ENCODE measurements around the gene TMEM132D.

TMEM132D gene

DNA sequence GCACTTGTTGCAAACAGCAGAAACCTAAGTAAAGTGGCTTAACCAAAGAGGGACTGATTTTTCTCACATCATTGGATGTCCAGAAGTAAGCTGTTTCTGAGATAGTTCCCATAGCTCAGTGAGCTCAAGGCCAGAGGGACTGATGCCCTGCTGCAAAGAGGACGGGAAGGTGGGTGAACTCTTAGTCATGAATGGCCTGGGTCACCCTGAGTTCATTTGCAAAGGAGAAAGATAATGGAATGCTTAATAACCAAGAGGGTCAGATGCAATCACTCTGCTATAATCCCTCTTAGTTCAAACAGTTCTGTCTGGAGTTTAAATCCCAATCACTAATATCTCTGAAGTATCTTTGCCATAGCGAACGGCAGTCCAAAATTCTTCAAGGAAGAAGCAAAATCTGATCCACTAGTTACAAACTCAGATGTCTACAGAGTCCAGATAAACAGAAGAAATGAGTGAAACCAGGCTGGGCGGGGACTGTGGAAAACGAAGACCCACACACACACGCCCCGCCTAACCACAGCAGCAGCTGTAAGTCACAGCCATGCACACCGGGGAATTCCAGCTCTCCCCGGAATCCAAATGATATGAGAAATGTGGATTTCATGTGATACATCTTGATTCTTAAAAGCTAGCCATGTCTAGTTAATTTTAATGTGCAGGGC, 289.5 kb downstream of the TMEM132D start:
- POLR2A ChIA-PET (ENCODE audit: low non-redundant PET): no interaction called here
- no peak overlapping the region for H3K27ac ChIP-seq
- DNase-seq (ENCODE audit: low spot score): no peak
- CTCF ChIA-PET: no interaction called here
- TF ChIP-seq, protein P1, sequence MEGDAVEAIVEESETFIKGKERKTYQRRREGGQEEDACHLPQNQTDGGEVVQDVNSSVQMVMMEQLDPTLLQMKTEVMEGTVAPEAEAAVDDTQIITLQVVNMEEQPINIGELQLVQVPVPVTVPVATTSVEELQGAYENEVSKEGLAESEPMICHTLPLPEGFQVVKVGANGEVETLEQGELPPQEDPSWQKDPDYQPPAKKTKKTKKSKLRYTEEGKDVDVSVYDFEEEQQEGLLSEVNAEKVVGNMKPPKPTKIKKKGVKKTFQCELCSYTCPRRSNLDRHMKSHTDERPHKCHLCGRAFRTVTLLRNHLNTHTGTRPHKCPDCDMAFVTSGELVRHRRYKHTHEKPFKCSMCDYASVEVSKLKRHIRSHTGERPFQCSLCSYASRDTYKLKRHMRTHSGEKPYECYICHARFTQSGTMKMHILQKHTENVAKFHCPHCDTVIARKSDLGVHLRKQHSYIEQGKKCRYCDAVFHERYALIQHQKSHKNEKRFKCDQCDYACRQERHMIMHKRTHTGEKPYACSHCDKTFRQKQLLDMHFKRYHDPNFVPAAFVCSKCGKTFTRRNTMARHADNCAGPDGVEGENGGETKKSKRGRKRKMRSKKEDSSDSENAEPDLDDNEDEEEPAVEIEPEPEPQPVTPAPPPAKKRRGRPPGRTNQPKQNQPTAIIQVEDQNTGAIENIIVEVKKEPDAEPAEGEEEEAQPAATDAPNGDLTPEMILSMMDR (conservative IDR thresholded peaks at IDR 0.05; ENCODE audit: low read depth): no peak

DNA sequence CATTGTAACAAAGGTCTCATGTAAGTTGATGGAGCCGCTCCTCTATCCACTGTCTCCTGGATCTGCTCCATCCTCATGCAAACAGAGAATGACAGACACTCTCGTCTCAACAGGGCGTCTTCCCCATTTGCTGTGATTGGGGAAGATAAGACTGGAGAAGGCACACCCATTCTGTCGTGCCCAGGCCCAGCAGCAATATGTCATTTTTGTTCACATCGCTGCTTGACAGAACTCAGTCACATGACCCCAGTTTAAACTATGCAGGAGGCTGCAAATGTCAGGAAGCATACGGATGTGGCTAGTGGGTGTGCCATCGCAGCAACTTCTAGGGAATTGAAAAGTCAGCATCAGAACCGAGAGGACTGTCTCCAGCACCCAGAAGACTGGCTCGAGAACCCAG, 290.5 kb downstream of the TMEM132D start:
- H3K27ac ChIP-seq: no peak overlapping the region
- TF ChIP-seq, protein P1 (conservative IDR thresholded peaks at IDR 0.05; ENCODE audit: low read depth): no peak
- POLR2A ChIA-PET (ENCODE audit: low non-redundant PET): no interaction called here
- CTCF ChIA-PET: no interaction called here
- no peak for DNase-seq (ENCODE audit: low spot score)

DNA sequence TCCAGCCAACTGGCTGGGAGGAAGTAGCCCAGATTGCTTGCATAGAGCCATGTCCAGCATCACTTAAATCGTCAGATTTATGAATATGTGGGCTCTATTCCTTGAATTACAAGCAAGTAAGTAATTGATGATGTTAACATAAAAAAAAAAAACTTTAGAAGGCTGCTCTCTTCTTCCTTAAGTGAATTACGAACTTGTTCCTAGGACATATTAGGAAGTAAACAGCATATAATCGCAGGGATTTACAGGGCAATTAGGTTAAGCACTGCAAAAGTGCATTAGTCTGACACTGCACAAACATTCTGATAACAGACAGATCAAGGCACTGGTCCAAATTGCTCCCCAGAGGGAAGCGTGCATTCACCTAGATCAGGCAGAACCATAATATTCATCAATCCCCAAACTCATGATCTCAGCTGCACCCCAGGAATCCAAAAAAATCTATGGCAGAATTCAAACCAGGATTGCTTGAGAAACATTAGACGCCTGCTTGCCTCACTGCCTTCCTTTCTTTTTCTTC, 293.2 kb downstream of the TMEM132D start:
- no peak for DNase-seq (ENCODE audit: low spot score)
- H3K27ac ChIP-seq: no peak overlapping the region
- TF ChIP-seq, protein P1 (conservative IDR thresholded peaks at IDR 0.05; ENCODE audit: low read depth): no peak
- POLR2A ChIA-PET (ENCODE audit: low non-redundant PET): no interaction called here
- CTCF ChIA-PET: no interaction called here

DNA sequence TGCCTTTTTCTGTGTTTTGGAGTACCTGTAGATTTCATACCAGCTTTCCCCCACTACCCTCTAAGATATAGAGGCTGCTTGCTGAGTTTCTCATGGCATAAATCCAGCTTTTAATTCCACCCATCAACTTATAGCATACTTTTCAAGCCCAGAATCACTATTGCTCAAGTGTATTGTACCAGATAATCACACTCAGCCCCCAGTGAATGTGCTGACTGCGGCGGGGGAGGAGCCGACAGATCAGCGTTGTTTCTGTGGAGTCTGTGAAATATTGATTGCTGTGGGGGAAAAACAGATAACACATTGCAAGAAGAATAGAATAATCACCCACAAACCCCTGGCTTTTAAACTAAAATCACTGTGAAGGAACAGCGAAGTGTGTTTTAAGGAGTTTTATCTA, 296.1 kb downstream of the TMEM132D start:
- TF ChIP-seq, protein P1 (conservative IDR thresholded peaks at IDR 0.05; ENCODE audit: low read depth): no peak
- CTCF ChIA-PET: no interaction called here

DNA sequence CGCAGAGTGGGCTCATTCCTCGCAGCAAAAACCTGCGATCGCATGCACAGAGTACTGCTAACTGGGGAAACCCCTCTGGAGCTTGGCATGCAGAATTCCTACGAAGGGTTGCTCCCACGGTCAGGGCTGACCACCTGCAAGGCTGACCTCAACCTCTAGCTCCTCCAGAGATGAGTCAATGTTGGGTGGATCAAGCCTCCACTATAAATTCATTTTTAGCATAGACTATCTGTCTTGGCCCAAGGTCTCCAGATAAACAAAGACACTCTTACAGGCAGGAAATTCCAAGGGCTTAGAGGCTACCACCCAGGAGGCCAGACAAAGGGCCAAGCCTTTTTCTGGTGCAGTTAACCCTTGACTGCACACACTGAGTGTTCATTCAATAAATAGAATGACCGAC, 296.5 kb downstream of the TMEM132D start:
- TF ChIP-seq, protein P1 (conservative IDR thresholded peaks at IDR 0.05; ENCODE audit: low read depth): no peak
- no peak for DNase-seq (ENCODE audit: low spot score)
- POLR2A ChIA-PET (ENCODE audit: low non-redundant PET): no interaction called here
- H3K27ac ChIP-seq: no peak overlapping the region
- CTCF ChIA-PET: no interaction called here

More for the DNA sequence above, 296.1 kb downstream of the TMEM132D start:
- H3K27ac ChIP-seq: no peak overlapping the region
- POLR2A ChIA-PET (ENCODE audit: low non-redundant PET): no interaction called here
- no peak for DNase-seq (ENCODE audit: low spot score)

DNA sequence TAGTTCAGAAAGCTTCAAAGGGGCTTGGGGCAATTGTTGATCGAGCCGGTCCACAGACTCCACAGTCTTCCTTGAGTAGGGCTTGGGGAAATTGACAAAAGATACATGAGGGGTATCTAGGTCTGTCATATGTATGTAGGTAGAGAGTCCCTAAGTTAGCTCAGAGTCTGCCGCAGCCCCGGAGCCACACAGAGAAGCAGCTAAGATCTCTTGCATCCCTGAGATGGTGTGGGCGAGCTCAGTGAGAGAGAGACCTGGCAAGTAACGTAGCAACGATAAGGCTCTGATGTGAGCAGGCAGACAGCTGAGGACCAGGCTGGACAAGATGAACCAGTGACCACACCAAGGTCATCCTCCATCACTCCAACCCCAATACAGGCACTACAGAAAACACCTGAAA, 297.6 kb downstream of the TMEM132D start:
- TF ChIP-seq, protein P1 (conservative IDR thresholded peaks at IDR 0.05; ENCODE audit: low read depth): no peak
- DNase-seq (ENCODE audit: low spot score): no peak
- no peak overlapping the region for H3K27ac ChIP-seq
- CTCF ChIA-PET: interaction anchor here (0.7 kb wide), 1 partner anchor 1061 kb away, joined by 3 read pairs; no protein-coding TSS in a partner anchor
- POLR2A ChIA-PET (ENCODE audit: low non-redundant PET): no interaction called here

Measured in RWPE1 (cell line).